GM12878 (cell line): Measurements from ENCODE around the gene TCF4. TPM values are rescaled to one million over a fixed set of nuclear protein-coding genes. Genes with fewer than 3 reads are reported as not detected.

Experiments
- ATAC-seq: fragments of 200-7000 bp; cut with Tn5 transposase; 3 replicates; pipeline ENCODE4 v1.9.1; 2020; ENCODE audit warnings: mild to moderate bottlenecking, moderate library complexity
- BruUV-seq: library from RNA; stranded (reverse); fragments of 400-500 nt; replicated peaks from 2 replicates; lab custom pipeline; 2021; lab: Mats Ljungman, UMichigan
- CTCF ChIA-PET: fragments of 300-600 bp; sonication (Branson Sonifier 250); formaldehyde crosslinking; extraction: SDS; loops from one replicate; lab custom pipeline; 2021; ENCODE audit warnings: inconsistent platforms; lab: Yijun Ruan, JAX
- POLR2A ChIA-PET: fragments of 350-600 bp; formaldehyde crosslinking; extraction: SDS; loops from one replicate; lab custom pipeline; 2021; ENCODE audit warnings: inconsistent platforms; lab: Charles Lee
- RAD21 ChIA-PET: fragments of 300-600 bp; sonication (Branson Sonifier 250); formaldehyde crosslinking; loops from one replicate; lab custom pipeline; 2023; ENCODE audit warnings: antibody characterized with exemption; ENCODE audit not compliant: unreplicated experiment; lab: Charles Lee
- SMC1A ChIA-PET: fragments of 300-600 bp; sonication (Branson Sonifier 250); formaldehyde crosslinking; loops from one replicate; lab custom pipeline; 2023; ENCODE audit not compliant: unreplicated experiment, uncharacterized antibody; lab: Charles Lee
- DNase-seq: peaks from one replicate; pipeline ENCODE4 v3.0.0-alpha.2; 2011; ENCODE audit warnings: low read depth, low spot score
- FAIRE-seq: peaks from 3 replicates; lab custom pipeline; 2011; peaks lifted over from hg19 to GRCh38; lab: Jason Lieb, UNC
- H2AFZ ChIP-seq: 2 replicates; pipeline ENCODE4 v1.6.0; 2011; ENCODE audit warnings: low read depth, low read length, control low read depth; ENCODE audit not compliant: control insufficient read depth
- H3K27ac ChIP-seq: 2 replicates; pipeline ENCODE4 v1.5.1; 2011; ENCODE audit warnings: control low read depth; ENCODE audit not compliant: control insufficient read depth, insufficient read depth
- H3K27me3 ChIP-seq, 2 experiments: replicated peaks in 1 of 2; 2 replicates each; pipeline versions ENCODE4 v1.6.0 to v1.6.1; 2011; ENCODE audit warnings: low read length in 1 of 2; ENCODE audit not compliant: control insufficient read depth in 2 of 2, insufficient read depth in 2 of 2
- H3K36me3 ChIP-seq, 2 experiments: 2 replicates each; pipeline ENCODE4 v1.5.1; 2011; ENCODE audit warnings: low read length in 1 of 2; ENCODE audit not compliant: control insufficient read depth in 2 of 2, insufficient read depth in 2 of 2
- H3K4me1 ChIP-seq: 2 replicates; pipeline ENCODE4 v1.6.1; 2011; ENCODE audit warnings: mild to moderate bottlenecking, low read length, moderate library complexity, mixed read lengths; ENCODE audit not compliant: control insufficient read depth, insufficient read depth
- H3K4me2 ChIP-seq: 2 replicates; pipeline ENCODE4 v1.6.0; 2011; ENCODE audit warnings: control low read depth; ENCODE audit not compliant: control insufficient read depth, insufficient read depth
- H3K4me3 ChIP-seq: fragments of 200-600 bp; sonication (generic); 2 replicates; pipeline ENCODE4 v1.5.1; 2016
- H3K79me2 ChIP-seq: 2 replicates; pipeline ENCODE4 v1.6.0; 2011; ENCODE audit warnings: low read length; ENCODE audit not compliant: control insufficient read depth, insufficient read depth
- H3K9ac ChIP-seq: 2 replicates; pipeline ENCODE4 v1.8.0; 2011; ENCODE audit warnings: low read length, control low read depth, mixed read lengths; ENCODE audit not compliant: control insufficient read depth, insufficient read depth
- H3K9me3 ChIP-seq: replicated peaks from 3 replicates; pipeline ENCODE4 v1.5.1; 2011; ENCODE audit warnings: mild to moderate bottlenecking, low read length; ENCODE audit not compliant: control insufficient read depth, insufficient read depth
- H4K20me1 ChIP-seq: 2 replicates; pipeline ENCODE4 v1.6.0; 2011; ENCODE audit not compliant: control insufficient read depth, insufficient read depth
- KLF5 ChIP-seq: fragments of 450-650 bp; IDR thresholded peaks from 2 replicates; pipeline ENCODE4 v1.6.1; 2014; ENCODE audit warnings: mild to moderate bottlenecking; ENCODE audit not compliant: partially characterized antibody
- MEF2B ChIP-seq: fragments of 450-650 bp; IDR thresholded peaks from 2 replicates; pipeline ENCODE4 v1.6.1; 2018; ENCODE audit warnings: mild to moderate bottlenecking, moderate library complexity; ENCODE audit not compliant: partially characterized antibody, poor library complexity, severe bottlenecking
- SUZ12 ChIP-seq: fragments of 200-600 bp; sonication (generic); IDR thresholded peaks from one replicate; pipeline ENCODE4 v1.6.1; 2018; ENCODE audit warnings: antibody characterized with exemption, mild to moderate bottlenecking; ENCODE audit not compliant: unreplicated experiment
- ZBTB4 ChIP-seq: fragments of 450-650 bp; formaldehyde crosslinking; IDR thresholded peaks from 2 replicates; pipeline ENCODE4 v1.4.0; 2022; ENCODE audit warnings: mild to moderate bottlenecking, moderate library complexity
- ZNF384 ChIP-seq: IDR thresholded peaks from 2 replicates; pipeline ENCODE4 v1.6.1; 2012; ENCODE audit warnings: low read depth, mild to moderate bottlenecking, low read length, improper control_type of control experiment, borderline replicate concordance
- WGBS: methylation state at CpG from one replicate; pipeline ENCODE4 v1.1.6; 2016; ENCODE audit warnings: low lambda C conversion rate; ENCODE audit not compliant: insufficient replicate concordance, insufficient coverage; ENCODE audit errors: missing lambda C conversion rate; 5-methylcytosine and 5-hydroxymethylcytosine counted together
- in situ Hi-C: fragments of 300-500 bp; cut with MboI; formaldehyde crosslinking; loops from 9 replicates; pipeline ENCODE4 v1.14.3; 2018; ENCODE audit warnings: mixed read lengths
- intact Hi-C: fragments of 100-400 bp; cut with micrococcal nuclease; formaldehyde crosslinking; loops from one replicate; pipeline ENCODE4 v1.14.2; 2022; ENCODE audit not compliant: unreplicated experiment
- polyA plus RNA-seq, 11 experiments: library from polyadenylated mRNA; depleted of rRNA in 4 of 11; unstranded in 6 of 11; stranded (reverse) in 5 of 11; fragments of >200 nt; fragmentation: Nextera tagmentation in 4 of 11; fragmentation: Illumina TruSeq in 1 of 11; extraction: Ambion mirVana in 4 of 11; extraction: Trizol in 1 of 11; gene quantifications; 1 replicate in 1 of 11; 2 replicates in 10 of 11; pipeline versions ENCODE4 v1.2.1 to v1.2.3, GENCODE V29; 2011 to 2016; ENCODE audit warnings: inconsistent platforms in 2 of 11, missing spikeins in 2 of 11, low read depth in 1 of 11
- total RNA-seq, 4 experiments: library from RNA; depleted of rRNA in 3 of 4; stranded (reverse); fragments of >200 nt in 3 of 4; fragmentation: Illumina TruSeq in 1 of 4; extraction: Trizol in 1 of 4; gene quantifications; 2 replicates each; pipeline versions ENCODE4 v1.2.1 to v1.2.3, GENCODE V29; 2013 to 2021

Gene TCF4
- total and polyA plus RNA-seq, 10 of the 15 experiments (the other 5 are each of a cell fraction or from before 2014, with no cell fraction given) = 15.2 to 94.0 (median 31.5) TPM

GRCh38 chr18:55235094-55235461 lies 352.9 kb downstream of the TCF4 start:
- no peaks in the 10 kb centered on the region for H4K20me1 ChIP-seq
- no peak for FAIRE-seq
- H3K4me2 ChIP-seq = no peak overlapping the region
- in situ Hi-C loops = loop anchor here (10.0 kb wide), 3 partner anchors 170 to 1340 kb away; no protein-coding TSS in a partner anchor
- SMC1A ChIA-PET = interaction anchor here (0.5 to 9.0 kb wide), 52 partner anchors 8 to 1340 kb away, joined by 3 to 98 read pairs (median 5); no protein-coding TSS in a partner anchor
- H3K9me3 ChIP-seq = no peaks in the 10 kb centered on the region
- peaks cover 23% of the 10 kb centered on the region for H3K4me1 ChIP-seq
- ATAC-seq = no peak
- CTCF ChIA-PET = interaction anchor here (0.6 to 10.8 kb wide), 68 partner anchors 8 to 1368 kb away, joined by 3 to 153 read pairs (median 4); no protein-coding TSS in a partner anchor
- H3K27me3 ChIP-seq = no peaks in the 10 kb centered on the region
- no peak overlapping the region for H3K27ac ChIP-seq
- intact Hi-C loops = loop anchor here (10.0 kb wide), 2 partner anchors 270 to 340 kb away; no protein-coding TSS in a partner anchor
- RAD21 ChIA-PET = interaction anchor here (0.6 to 5.3 kb wide), 37 partner anchors 10 to 1341 kb away, joined by 3 to 60 read pairs (median 4); no protein-coding TSS in a partner anchor
- H2AFZ ChIP-seq = no peak overlapping the region
- H3K36me3 ChIP-seq = peaks cover 15 to 22% of the 10 kb centered on the region in 2 experiments
- POLR2A ChIA-PET = interaction anchor here (0.7 to 1.5 kb wide), 3 partner anchors 24 to 79 kb away, joined by 3 to 4 read pairs (median 3); no protein-coding TSS in a partner anchor
- H3K4me3 ChIP-seq = no peak overlapping the region
- 86% methylated on average over 3 of the region's 3 CpGs for WGBS
- H3K9ac ChIP-seq = no peak overlapping the region
- no TSS peak for BruUV-seq
- TF ChIP-seq ZBTB4 (no peak), MEF2B (no peak), ZNF384 (no peak), KLF5 (no peak), SUZ12 (no peak)
- no peak for DNase-seq
- H3K79me2 ChIP-seq = no peaks in the 10 kb centered on the region; the same call in none of the 2 replicates
